ENCODE data around the gene IRF2BPL. TPM values are rescaled to one million over a fixed set of nuclear protein-coding genes. Genes with fewer than 3 reads are reported as not detected.

Gene IRF2BPL
- total and polyA plus RNA-seq, 2 donors from 2014 or later: 15.7 to 97.1 TPM

GRCh38 chr14:77037215-77037937 lies 8.9 kb upstream of the IRF2BPL start:
- Histone ChIP-seq H3K36me3 (ENCODE audit: control insufficient read depth in 2 of 3, insufficient read depth in 3 of 3, low read length in 3 of 3) (no peaks in the 10 kb centered on the region), H3K9me3 (ENCODE audit: control insufficient read depth in 2 of 3, insufficient read depth in 1 of 3, low read length in 3 of 3) (no peaks in the 10 kb centered on the region), H3K9ac (ENCODE audit: low read length in 3 of 3) (peak overlapping the region in 1 of 3 donors; percentile 49), H3K27ac (ENCODE audit: low read depth in 2 of 2, low read length in 2 of 2) (peak overlapping the region; percentile 82 to 92), H3K4me3 (ENCODE audit: low read length in 3 of 3) (no peak overlapping the region), H3K4me1 (ENCODE audit: control insufficient read depth in 2 of 3, insufficient read depth in 2 of 3, low read depth in 1 of 3, low read length in 3 of 3) (peaks cover 41 to 46% (median 43%) of the 10 kb centered on the region in 3 donors), H3K27me3 (ENCODE audit: control insufficient read depth, insufficient read depth, low read length) (no peaks in the 10 kb centered on the region)
- intact Hi-C loops (cut with DNase I): no loop called here
- peak in 4 of 5 donors; percentile 12 to 76 (median 50) for DNase-seq
- no peak for TF ChIP-seq CTCF (IDR thresholded peaks at IDR 0.05; ENCODE audit: borderline replicate concordance, extremely low read depth, insufficient read depth)
- FAIRE-seq: no peak

GRCh38 chr14:77036484-77037214 lies 8.1 kb upstream of the IRF2BPL start:
- no peak overlapping the region for H3K4me3 ChIP-seq (ENCODE audit: low read length in 3 of 3)
- peak overlapping the region in 1 of 3 donors; percentile 49 for H3K9ac ChIP-seq (ENCODE audit: low read length in 3 of 3)
- FAIRE-seq: no peak
- H3K4me1 ChIP-seq (ENCODE audit: control insufficient read depth in 2 of 3, insufficient read depth in 2 of 3, low read depth in 1 of 3, low read length in 3 of 3): peaks cover 38 to 47% (median 42%) of the 10 kb centered on the region in 3 donors
- no peaks in the 10 kb centered on the region for H3K36me3 ChIP-seq (ENCODE audit: control insufficient read depth in 2 of 3, insufficient read depth in 3 of 3, low read length in 3 of 3)
- peak in 3 of 5 donors; percentile 20 to 47 (median 45) for DNase-seq
- H3K27ac ChIP-seq (ENCODE audit: low read depth in 2 of 2, low read length in 2 of 2): peak overlapping the region; percentile 82 to 92
- H3K27me3 ChIP-seq (ENCODE audit: control insufficient read depth, insufficient read depth, low read length): no peaks in the 10 kb centered on the region
- H3K9me3 ChIP-seq (ENCODE audit: control insufficient read depth in 2 of 3, insufficient read depth in 1 of 3, low read length in 3 of 3): no peaks in the 10 kb centered on the region
- TF ChIP-seq CTCF (IDR thresholded peaks at IDR 0.05; ENCODE audit: borderline replicate concordance, extremely low read depth, insufficient read depth): no peak
- intact Hi-C loops (cut with DNase I): no loop called here

- no peaks in the 10 kb centered on the region for H3K9me3 ChIP-seq (ENCODE audit: control insufficient read depth in 2 of 3, insufficient read depth in 1 of 3, low read length in 3 of 3)
- H3K27ac ChIP-seq (ENCODE audit: low read depth in 2 of 2, low read length in 2 of 2): no peak overlapping the region
- TF ChIP-seq CTCF (IDR thresholded peaks at IDR 0.05; ENCODE audit: borderline replicate concordance, extremely low read depth, insufficient read depth): no peak
- FAIRE-seq (no peak), DNase-seq (peak in 1 of 5 donors; percentile 29)
- intact Hi-C loops (cut with DNase I): no loop called here
- no peaks in the 10 kb centered on the region for H3K36me3 ChIP-seq (ENCODE audit: control insufficient read depth in 2 of 3, insufficient read depth in 3 of 3, low read length in 3 of 3)
- no peak overlapping the region for H3K9ac ChIP-seq (ENCODE audit: low read length in 3 of 3)
- H3K4me3 ChIP-seq (ENCODE audit: low read length in 3 of 3): no peak overlapping the region
- H3K27me3 ChIP-seq (ENCODE audit: control insufficient read depth, insufficient read depth, low read length): no peaks in the 10 kb centered on the region
- peaks cover 37 to 45% (median 38%) of the 10 kb centered on the region in 3 donors for H3K4me1 ChIP-seq (ENCODE audit: control insufficient read depth in 2 of 3, insufficient read depth in 2 of 3, low read depth in 1 of 3, low read length in 3 of 3)
Observed at GRCh38 chr14:77035267-77035666, 6.8 kb upstream of the IRF2BPL start.

All from kidney (tissue), 14 donors.